Measurements from ENCODE around the gene KCNK18.

- TF ChIP-seq, protein P1, sequence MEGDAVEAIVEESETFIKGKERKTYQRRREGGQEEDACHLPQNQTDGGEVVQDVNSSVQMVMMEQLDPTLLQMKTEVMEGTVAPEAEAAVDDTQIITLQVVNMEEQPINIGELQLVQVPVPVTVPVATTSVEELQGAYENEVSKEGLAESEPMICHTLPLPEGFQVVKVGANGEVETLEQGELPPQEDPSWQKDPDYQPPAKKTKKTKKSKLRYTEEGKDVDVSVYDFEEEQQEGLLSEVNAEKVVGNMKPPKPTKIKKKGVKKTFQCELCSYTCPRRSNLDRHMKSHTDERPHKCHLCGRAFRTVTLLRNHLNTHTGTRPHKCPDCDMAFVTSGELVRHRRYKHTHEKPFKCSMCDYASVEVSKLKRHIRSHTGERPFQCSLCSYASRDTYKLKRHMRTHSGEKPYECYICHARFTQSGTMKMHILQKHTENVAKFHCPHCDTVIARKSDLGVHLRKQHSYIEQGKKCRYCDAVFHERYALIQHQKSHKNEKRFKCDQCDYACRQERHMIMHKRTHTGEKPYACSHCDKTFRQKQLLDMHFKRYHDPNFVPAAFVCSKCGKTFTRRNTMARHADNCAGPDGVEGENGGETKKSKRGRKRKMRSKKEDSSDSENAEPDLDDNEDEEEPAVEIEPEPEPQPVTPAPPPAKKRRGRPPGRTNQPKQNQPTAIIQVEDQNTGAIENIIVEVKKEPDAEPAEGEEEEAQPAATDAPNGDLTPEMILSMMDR (IDR thresholded peaks at IDR 0.05; ENCODE audit: borderline replicate concordance, extremely low read depth, low read length, poor library complexity, severe bottlenecking), result peak; percentile 56
- no peak for TF ChIP-seq EZH2 (IDR thresholded peaks at IDR 0.05; ENCODE audit: borderline replicate concordance, low read depth, low read length, severe bottlenecking)
Observed at GRCh38 chr10:117216611-117217195, 19.4 kb downstream of the KCNK18 start.
